GM12878 (cell line): Measurements from ENCODE around the gene EGR4. TPM values are rescaled to one million over a fixed set of nuclear protein-coding genes. Genes with fewer than 3 reads are reported as not detected.

Experiments
- ATF2 ChIP-seq: IDR thresholded peaks from 2 replicates; pipeline ENCODE4 v1.6.1; 2012; ENCODE audit warnings: low read length, inconsistent platforms
- BACH1 ChIP-seq: fragments of 450-650 bp; IDR thresholded peaks from 2 replicates; pipeline ENCODE4 v1.6.1; 2017; ENCODE audit warnings: mild to moderate bottlenecking, borderline replicate concordance
- CHD1 ChIP-seq: IDR thresholded peaks from 2 replicates; pipeline ENCODE4 v1.6.1; 2012; ENCODE audit warnings: low read depth, low read length, improper control_type of control experiment
- CUX1 ChIP-seq: IDR thresholded peaks from 2 replicates; pipeline ENCODE4 v1.6.1; 2012; ENCODE audit warnings: improper control_type of control experiment, low read depth, low read length; ENCODE audit not compliant: insufficient replicate concordance
- E4F1 ChIP-seq: fragments of 450-650 bp; IDR thresholded peaks from 2 replicates; pipeline ENCODE4 v1.6.1; 2018; ENCODE audit warnings: borderline replicate concordance, mild to moderate bottlenecking; ENCODE audit not compliant: partially characterized antibody
- LARP7 ChIP-seq: fragments of 450-650 bp; IDR thresholded peaks from 2 replicates; pipeline ENCODE4 v1.6.1; 2017; ENCODE audit warnings: mild to moderate bottlenecking
- MTA2 ChIP-seq: fragments of 450-650 bp; IDR thresholded peaks from 2 replicates; pipeline ENCODE4 v1.6.1; 2016; ENCODE audit warnings: low read depth, mild to moderate bottlenecking, moderate library complexity
- NFXL1 ChIP-seq: fragments of 450-650 bp; IDR thresholded peaks from 2 replicates; pipeline ENCODE4 v1.6.1; 2017; ENCODE audit warnings: antibody characterized with exemption, mild to moderate bottlenecking, borderline replicate concordance
- POLR2AphosphoS5 ChIP-seq: IDR thresholded peaks from 2 replicates; pipeline ENCODE4 v1.6.1; 2011; ENCODE audit warnings: mild to moderate bottlenecking, low read length, inconsistent platforms
- RAD51 ChIP-seq: fragments of 450-650 bp; IDR thresholded peaks from 2 replicates; pipeline ENCODE4 v1.6.1; 2016; ENCODE audit warnings: moderate library complexity, mild to moderate bottlenecking, inconsistent platforms
- SMAD5 ChIP-seq: IDR thresholded peaks from 2 replicates; pipeline ENCODE4 v1.6.1; 2016; ENCODE audit warnings: antibody characterized with exemption, low read depth
- TCF12 ChIP-seq: IDR thresholded peaks from 2 replicates; pipeline ENCODE4 v1.6.1; 2011; ENCODE audit warnings: low read depth, mild to moderate bottlenecking, low read length
- YY1 ChIP-seq: IDR thresholded peaks from 2 replicates; pipeline ENCODE4 v1.6.1; 2011; ENCODE audit warnings: low read depth, mild to moderate bottlenecking, low read length
- polyA plus RNA-seq, 11 experiments: library from polyadenylated mRNA; depleted of rRNA in 4 of 11; unstranded in 6 of 11; stranded (reverse) in 5 of 11; fragments of >200 nt; fragmentation: Nextera tagmentation in 4 of 11; fragmentation: Illumina TruSeq in 1 of 11; extraction: Ambion mirVana in 4 of 11; extraction: Trizol in 1 of 11; gene quantifications; 1 replicate in 1 of 11; 2 replicates in 10 of 11; pipeline versions ENCODE4 v1.2.1 to v1.2.3, GENCODE V29; 2011 to 2016; ENCODE audit warnings: inconsistent platforms in 2 of 11, missing spikeins in 2 of 11, low read depth in 1 of 11
- total RNA-seq, 4 experiments: library from RNA; depleted of rRNA in 3 of 4; stranded (reverse); fragments of >200 nt in 3 of 4; fragmentation: Illumina TruSeq in 1 of 4; extraction: Trizol in 1 of 4; gene quantifications; 2 replicates each; pipeline versions ENCODE4 v1.2.1 to v1.2.3, GENCODE V29; 2013 to 2021
- TF ChIP-seq, protein P1 (sequence below): fragments of 450-650 bp; IDR thresholded peaks from 2 replicates; pipeline ENCODE4 v1.6.1; 2016; ENCODE audit warnings: mild to moderate bottlenecking, moderate library complexity, borderline replicate concordance

Gene EGR4
- total and polyA plus RNA-seq, 10 of the 15 experiments (the other 5 are each of a cell fraction or from before 2014, with no cell fraction given), result 0.07 TPM; not detected in 9

DNA sequence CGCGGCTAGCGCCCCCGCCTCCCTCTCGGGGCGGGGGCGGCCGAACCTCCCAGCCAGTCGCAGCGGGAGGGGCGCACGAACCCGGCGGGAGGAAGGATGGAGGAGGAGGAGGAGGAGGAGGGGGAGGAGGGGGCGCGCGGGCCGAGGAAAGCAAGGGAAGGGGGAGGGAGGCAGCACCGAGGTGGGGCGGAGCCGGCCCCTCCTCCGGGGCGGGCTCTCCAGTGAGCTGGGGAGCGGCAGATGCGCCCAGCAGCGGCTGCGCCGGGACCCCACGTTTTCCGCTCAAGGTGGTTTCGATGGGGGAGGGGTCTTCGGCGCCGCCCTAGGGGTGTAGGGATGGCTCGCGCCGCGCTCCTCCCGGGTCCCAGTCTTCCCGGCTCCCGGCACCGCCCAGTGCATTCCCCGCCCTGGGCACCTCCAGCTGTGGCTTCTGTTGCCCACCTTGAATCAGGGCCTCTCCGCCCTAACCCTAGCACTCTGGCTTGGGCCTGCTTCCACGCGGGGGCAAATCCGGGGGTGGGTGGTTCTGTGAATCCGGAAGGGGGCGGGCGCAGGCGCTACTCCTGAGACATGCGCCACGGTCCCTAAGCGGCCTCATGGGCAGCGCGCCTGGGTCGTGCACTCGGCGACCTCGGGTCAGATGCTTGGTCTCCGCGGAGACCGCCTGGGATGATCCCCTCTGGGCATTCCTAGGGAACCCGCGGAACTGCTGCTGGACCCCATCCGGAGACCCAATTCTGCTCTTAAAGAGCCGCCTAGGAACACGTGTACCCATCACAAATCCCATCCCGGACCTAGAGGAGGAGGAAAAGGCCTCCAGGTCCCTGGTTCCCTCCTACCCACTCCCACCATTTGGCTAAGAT lies 8.8 kb downstream of the EGR4 start, which contains the start of gene FBXO41 (continued):
- TF ChIP-seq E4F1, result peak; percentile 21
- TF ChIP-seq RAD51, result no peak
- TF ChIP-seq, protein P1, sequence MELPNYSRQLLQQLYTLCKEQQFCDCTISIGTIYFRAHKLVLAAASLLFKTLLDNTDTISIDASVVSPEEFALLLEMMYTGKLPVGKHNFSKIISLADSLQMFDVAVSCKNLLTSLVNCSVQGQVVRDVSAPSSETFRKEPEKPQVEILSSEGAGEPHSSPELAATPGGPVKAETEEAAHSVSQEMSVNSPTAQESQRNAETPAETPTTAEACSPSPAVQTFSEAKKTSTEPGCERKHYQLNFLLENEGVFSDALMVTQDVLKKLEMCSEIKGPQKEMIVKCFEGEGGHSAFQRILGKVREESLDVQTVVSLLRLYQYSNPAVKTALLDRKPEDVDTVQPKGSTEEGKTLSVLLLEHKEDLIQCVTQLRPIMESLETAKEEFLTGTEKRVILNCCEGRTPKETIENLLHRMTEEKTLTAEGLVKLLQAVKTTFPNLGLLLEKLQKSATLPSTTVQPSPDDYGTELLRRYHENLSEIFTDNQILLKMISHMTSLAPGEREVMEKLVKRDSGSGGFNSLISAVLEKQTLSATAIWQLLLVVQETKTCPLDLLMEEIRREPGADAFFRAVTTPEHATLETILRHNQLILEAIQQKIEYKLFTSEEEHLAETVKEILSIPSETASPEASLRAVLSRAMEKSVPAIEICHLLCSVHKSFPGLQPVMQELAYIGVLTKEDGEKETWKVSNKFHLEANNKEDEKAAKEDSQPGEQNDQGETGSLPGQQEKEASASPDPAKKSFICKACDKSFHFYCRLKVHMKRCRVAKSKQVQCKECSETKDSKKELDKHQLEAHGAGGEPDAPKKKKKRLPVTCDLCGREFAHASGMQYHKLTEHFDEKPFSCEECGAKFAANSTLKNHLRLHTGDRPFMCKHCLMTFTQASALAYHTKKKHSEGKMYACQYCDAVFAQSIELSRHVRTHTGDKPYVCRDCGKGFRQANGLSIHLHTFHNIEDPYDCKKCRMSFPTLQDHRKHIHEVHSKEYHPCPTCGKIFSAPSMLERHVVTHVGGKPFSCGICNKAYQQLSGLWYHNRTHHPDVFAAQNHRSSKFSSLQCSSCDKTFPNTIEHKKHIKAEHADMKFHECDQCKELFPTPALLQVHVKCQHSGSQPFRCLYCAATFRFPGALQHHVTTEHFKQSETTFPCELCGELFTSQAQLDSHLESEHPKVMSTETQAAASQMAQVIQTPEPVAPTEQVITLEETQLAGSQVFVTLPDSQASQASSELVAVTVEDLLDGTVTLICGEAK, result no peak
- peak; percentile 43; the same call in 1 of the 2 replicates for TF ChIP-seq BACH1
- TF ChIP-seq SMAD5, result 0 out of 2 replicates have a peak, but pooled peaks have one; percentile 46
- no peak for TF ChIP-seq ATF2
- no peak for TF ChIP-seq CHD1
- TF ChIP-seq LARP7, result peak; percentile 68; the same call in 1 of the 2 replicates
- TF ChIP-seq POLR2AphosphoS5, result peak; percentile 57; the same call in 1 of the 2 replicates
- peak; percentile 36; the same call in 1 of the 2 replicates for TF ChIP-seq MTA2
- no peak for TF ChIP-seq YY1
- TF ChIP-seq CUX1, result no peak
- 0 out of 2 replicates have a peak, but pooled peaks have one; percentile 59 for TF ChIP-seq TCF12
- TF ChIP-seq NFXL1, result peak; percentile 99
